Activated naive CD4-positive, alpha-beta T cell treated with anti-CD3 and anti-CD28 coated beads, Interleukin-2, amount 50 U/mL, for 72 hours (primary cell): ENCODE measurements around the gene CYB5D1. TPM values are rescaled to one million over a fixed set of nuclear protein-coding genes. Genes with fewer than 3 reads are reported as not detected.

ENCODE experiments used
- ATAC-seq, 2 donors: fragments of 150-1000 bp; cut with Tn5 transposase; 2 replicates each; pipeline ENCODE4 v1.10.0; 2021; ENCODE audit warnings: mild to moderate bottlenecking in 2 of 2, moderate library complexity in 2 of 2
- DNase-seq, 2 donors: peaks; one replicate each; pipeline ENCODE4 v3.0.0; 2021 to 2022; ENCODE audit warnings: low spot score in 2 of 2
- H3K27ac Mint-ChIP-seq, 2 donors: one replicate each; pipeline ENCODE4 v1.8.0; 2022; ENCODE audit warnings: mild to moderate bottlenecking in 2 of 2, mixed read lengths in 2 of 2
- H3K36me3 Mint-ChIP-seq, 2 donors: one replicate each; pipeline ENCODE4 v1.8.0; 2022; ENCODE audit warnings: mixed read lengths in 2 of 2
- H3K9me3 Mint-ChIP-seq, 2 donors: one replicate each; pipeline ENCODE4 v1.8.0; 2022; ENCODE audit warnings: mixed read lengths in 2 of 2
- total RNA-seq, 2 donors: library from RNA; stranded (reverse); gene quantifications; one replicate each; pipeline ENCODE4 v1.2.3, GENCODE V29; 2022

Gene CYB5D1
- total RNA-seq, 2 donors from 2014 or later = 8.0 to 20.2 TPM

GRCh38 chr17:7849751-7850504, 7.9 kb upstream of the CYB5D1 start:
- Mint-ChIP-seq H3K27ac (no peak overlapping the region), H3K36me3 (peaks cover 5 to 6% of the 10 kb centered on the region in 2 donors), H3K9me3 (no peaks in the 10 kb centered on the region)
- no peak for ATAC-seq
- DNase-seq = no peak

GRCh38 chr17:7850701-7851437, 6.9 kb upstream of the CYB5D1 start:
- ATAC-seq = peak; percentile 8 to 10
- Mint-ChIP-seq H3K9me3 (no peaks in the 10 kb centered on the region), H3K27ac (peak overlapping the region in 1 of 2 donors; percentile 66), H3K36me3 (peaks cover 5 to 6% of the 10 kb centered on the region in 2 donors)
- DNase-seq = no peak

GRCh38 chr17:7851438-7852261, 6.2 kb upstream of the CYB5D1 start:
- peak overlapping the region; percentile 22 to 66 for H3K27ac Mint-ChIP-seq
- no peaks in the 10 kb centered on the region for H3K9me3 Mint-ChIP-seq
- H3K36me3 Mint-ChIP-seq = peaks cover 5 to 6% of the 10 kb centered on the region in 2 donors
- peak; percentile 91 to 93 for ATAC-seq
- DNase-seq = peak; percentile 90 to 96

- H3K9me3 Mint-ChIP-seq = no peaks in the 10 kb centered on the region
- ATAC-seq = no peak
- H3K27ac Mint-ChIP-seq = peak overlapping the region in 1 of 2 donors; percentile 66
- peaks cover 5 to 6% of the 10 kb centered on the region in 2 donors for H3K36me3 Mint-ChIP-seq
- no peak for DNase-seq
Observed at GRCh38 chr17:7852262-7852670, 5.5 kb upstream of the CYB5D1 start.

- ATAC-seq = no peak
- Mint-ChIP-seq H3K27ac (no peak overlapping the region), H3K36me3 (peaks cover 5 to 6% of the 10 kb centered on the region in 2 donors), H3K9me3 (no peaks in the 10 kb centered on the region)
- DNase-seq = peak in 1 of 2 donors; percentile 54
Observed at GRCh38 chr17:7852919-7853690, 4.7 kb upstream of the CYB5D1 start.

GRCh38 chr17:7853691-7854038, 4.1 kb upstream of the CYB5D1 start:
- Mint-ChIP-seq H3K27ac (no peak overlapping the region), H3K9me3 (no peaks in the 10 kb centered on the region), H3K36me3 (peaks cover 5 to 6% of the 10 kb centered on the region in 2 donors)
- no peak for ATAC-seq
- DNase-seq = peak in 1 of 2 donors; percentile 48

GRCh38 chr17:7854078-7854777, 3.6 kb upstream of the CYB5D1 start:
- Mint-ChIP-seq H3K36me3 (peaks cover 5 to 6% of the 10 kb centered on the region in 2 donors), H3K9me3 (no peaks in the 10 kb centered on the region), H3K27ac (no peak overlapping the region)
- ATAC-seq (no peak), DNase-seq (peak in 1 of 2 donors; percentile 51)

- H3K36me3 Mint-ChIP-seq = peaks cover 5 to 6% of the 10 kb centered on the region in 2 donors
- H3K9me3 Mint-ChIP-seq = no peaks in the 10 kb centered on the region
- H3K27ac Mint-ChIP-seq = no peak within 1 kb of the TSS
- DNase-seq (peak in 1 of 2 donors; percentile 60), ATAC-seq (no peak)
Observed at GRCh38 chr17:7854851-7855659, 2.7 kb upstream of the CYB5D1 start, which contains the start of gene TMEM88. Gene TMEM88 (plus strand): TSS chr17:7855066. CDS start chr17:7855075, 9 bp downstream.

- H3K36me3 Mint-ChIP-seq = peaks cover 5% of the 10 kb centered on the region in 2 donors
- DNase-seq (no peak), ATAC-seq (no peak)
- no peak overlapping the region for H3K27ac Mint-ChIP-seq
- no peaks in the 10 kb centered on the region for H3K9me3 Mint-ChIP-seq
Observed at GRCh38 chr17:7855660-7856010, 2.2 kb upstream of the CYB5D1 start.

GRCh38 chr17:7856011-7856810, 1.6 kb upstream of the CYB5D1 start:
- no peak for ATAC-seq
- H3K9me3 Mint-ChIP-seq = no peaks in the 10 kb centered on the region
- H3K36me3 Mint-ChIP-seq = peaks cover 0 to 5% of the 10 kb centered on the region in 2 donors
- DNase-seq = peak in 1 of 2 donors; percentile 49
- H3K27ac Mint-ChIP-seq = no peak overlapping the region

- peak; percentile 87 to 94 for DNase-seq
- ATAC-seq = peak; percentile 91 to 94
- Mint-ChIP-seq H3K36me3 (no peaks in the 10 kb centered on the region), H3K27ac (no peak within 1 kb of the TSS), H3K9me3 (no peaks in the 10 kb centered on the region)
Observed at GRCh38 chr17:7856811-7857712, 741 bp upstream of the CYB5D1 start, which contains the start of gene NAA38. Gene NAA38 (minus strand): TSS chr17:7857559. CDS start chr17:7857463, 96 bp downstream.

GRCh38 chr17:7858522-7858810, 663 bp downstream of the CYB5D1 start:
- Mint-ChIP-seq H3K9me3 (no peaks in the 10 kb centered on the region), H3K36me3 (no peaks in the 10 kb centered on the region), H3K27ac (no peak overlapping the region)
- ATAC-seq (no peak), DNase-seq (peak in 1 of 2 donors; percentile 56)

- DNase-seq (no peak), ATAC-seq (no peak)
- Mint-ChIP-seq H3K9me3 (no peaks in the 10 kb centered on the region), H3K36me3 (no peaks in the 10 kb centered on the region), H3K27ac (no peak overlapping the region)
Observed at GRCh38 chr17:7859028-7859427, 1.2 kb downstream of the CYB5D1 start.
